Heart left ventricle (tissue), 16 donors: ENCODE results near the gene ING4. TPM values are rescaled to one million over a fixed set of nuclear protein-coding genes. Genes with fewer than 3 reads are reported as not detected.

Experiments used
- ATAC-seq, 4 donors: fragments of 200-7000 bp; cut with Tn5 transposase; one replicate each; pipeline ENCODE4 v1.9.1; 2020 to 2022; ENCODE audit warnings: moderate library complexity in 4 of 4, mild to moderate bottlenecking in 3 of 4, moderate number of reproducible peaks in 1 of 4
- DNase-seq, 5 donors: peaks; one replicate each; pipeline ENCODE4 v3.0.0-alpha.2; 2020
- H3K27ac ChIP-seq, 12 donors: fragments of 200-600 bp; sonication (generic) in 4 of 12; one replicate each; pipeline versions ENCODE4 v1.5.0 to v1.8.0; 2016 to 2022; ENCODE audit warnings: mild to moderate bottlenecking in 2 of 12
- H3K27me3 ChIP-seq, 9 donors: fragments of 200-600 bp; sonication (generic) in 2 of 9; one replicate each; pipeline versions ENCODE4 v1.5.1 to v1.8.0; 2016 to 2022; ENCODE audit warnings: mild to moderate bottlenecking in 3 of 9
- H3K36me3 ChIP-seq, 9 donors: fragments of 200-600 bp; sonication (generic) in 2 of 9; one replicate each; pipeline versions ENCODE4 v1.5.0 to v1.8.0; 2018 to 2022; ENCODE audit warnings: mild to moderate bottlenecking in 2 of 9
- H3K4me1 ChIP-seq, 12 donors: fragments of 200-600 bp; sonication (generic) in 4 of 12; one replicate each; pipeline versions ENCODE4 v1.5.0 to v1.8.0; 2016 to 2022; ENCODE audit warnings: mild to moderate bottlenecking in 3 of 12
- H3K4me3 ChIP-seq, 12 donors: fragments of 200-600 bp; sonication (generic) in 4 of 12; one replicate each; pipeline versions ENCODE4 v1.5.0 to v1.8.0; 2017 to 2022; ENCODE audit warnings: mild to moderate bottlenecking in 9 of 12, moderate library complexity in 4 of 12
- H3K9me3 ChIP-seq, 12 donors: fragments of 200-600 bp; sonication (generic) in 4 of 12; one replicate each; pipeline versions ENCODE4 v1.5.0 to v1.8.0; 2016 to 2022; ENCODE audit warnings: mild to moderate bottlenecking in 1 of 12
- CTCF ChIP-seq, 12 donors: fragments of 200-600 bp; sonication (generic) in 4 of 12; IDR thresholded peaks; one replicate each; pipeline versions ENCODE4 v1.5.0 to v1.8.0; 2018 to 2022; ENCODE audit warnings: antibody characterized with exemption in 12 of 12, mild to moderate bottlenecking in 5 of 12
- POLR2A ChIP-seq, 2 donors: fragments of 450-650 bp; IDR thresholded peaks; one replicate each; pipeline ENCODE4 v1.6.1; 2017; ENCODE audit warnings: antibody characterized with exemption in 2 of 2, mild to moderate bottlenecking in 2 of 2, moderate library complexity in 2 of 2
- WGBS, 4 donors: extraction: QIAGEN DNeasy Blood & Tissue Kit in 2 of 4; methylation state at CpG; one replicate each; pipeline versions ENCODE4 v1.1.5 to v1.1.7; 2013 to 2018; 5-methylcytosine and 5-hydroxymethylcytosine counted together
- intact Hi-C, 10 donors: fragments of 100-400 bp; cut with DNase I; formaldehyde crosslinking; loops; one replicate each; pipeline versions ENCODE4 v1.11.1 to v1.14.2; 2022
- polyA plus RNA-seq, 2 donors: library from polyadenylated mRNA; stranded (reverse); fragments of 200-250 nt; gene quantifications; one replicate each; pipeline ENCODE4 v1.2.3, GENCODE V29; 2013
- total RNA-seq, 9 donors: library from RNA; depleted of rRNA in 2 of 9; stranded (reverse); fragments of >200 nt in 2 of 9; fragmentation: NEBNext Ultra II Directional in 3 of 9; extraction: Animal tissue kit (Norgen Biotek cat#: 25700) in 3 of 9; gene quantifications; one replicate each; pipeline versions ENCODE4 v1.1.0 to v1.2.4, GENCODE V29; 2016 to 2023
- donor health status: ischemic (EF 13 %, LVEDD 7.1; RV severe dilation, severe dysfunction).
- donor health status: healthy with polysubstance abuse.
- donor health status: DM: no; HTN: yes; CAD: no.
- donor health status: DM: no; HTN: no; CAD: no.
- donor health status: ischemic (EF 25% LVEDD 6.9; RV normal size, moderate dysfunction).
- donor health status: ischemic (EF 25% LVEDD 5.7; RV mildly dilated, moderate dysfunction).
- donor health status: healthy.
- donor health status: DM: yes; HTN: yes; CAD: no.
- donor health status: ischemic (EF 35%, LVEDD 5.7; RV mildly dilated, moderate dysfunction).
- donor health status: nonischemic (EF 11% LVEDD 7.7; RV severe dilation, severe dysfunction).
- donor health status: DM: yes; HTN: yes; CAD: no.
- donor health status: PGD.
- donor health status: ischemic (EF 29% LVEDD 5.4; RV normal size, mild dysfunction).
- donor health status: nonischemic (EF 23%, LVEDD 6.1; RV moderate dilation, normal function).

Gene ING4
- total and polyA plus RNA-seq, 11 donors: 14.6 to 39.0 (median 23.6) TPM

GRCh38 chr12:6643569-6644256 lies 19.2 kb downstream of the ING4 start:
- DNase-seq (peak in 2 of 5 donors; percentile 23 to 39), ATAC-seq (peak in 2 of 4 donors; percentile 26 to 45)
- Histone ChIP-seq H3K27me3 (peaks cover 0 to 6% (median 0%) of the 10 kb centered on the region in 9 donors), H3K4me3 (no peak overlapping the region), H3K9me3 (peaks cover 0 to 10% (median 0%) of the 10 kb centered on the region in 12 donors), H3K36me3 (peaks cover 0 to 10% (median 8%) of the 10 kb centered on the region in 9 donors), H3K4me1 (peaks cover 0 to 66% (median 2%) of the 10 kb centered on the region in 12 donors), H3K27ac (peak overlapping the region in 2 of 12 donors; percentile 66 to 91)
- intact Hi-C loops: loop anchor here in 3 of 10 donors (2.0 to 10.0 kb wide), 3 partner anchors 25 to 79 kb away; partner anchors contain the start of gene NOP2 (in 1 of the 3)
- no peak for TF ChIP-seq POLR2A (IDR thresholded peaks at IDR 0.05)
- no peak for TF ChIP-seq CTCF (IDR thresholded peaks at IDR 0.05)
- 80 to 93% (median 85%) methylated on average over 6 of the region's 6 CpGs for WGBS, 4 donors

GRCh38 chr12:6641131-6641530 lies 21.8 kb downstream of the ING4 start:
- TF ChIP-seq POLR2A (IDR thresholded peaks at IDR 0.05) (no peak), CTCF (IDR thresholded peaks at IDR 0.05) (no peak)
- ATAC-seq: no peak
- intact Hi-C loops: loop anchor here in 1 of 10 donors (10.0 kb wide), 1 partner anchor 76 kb away; the partner anchor contains the start of gene NOP2

GRCh38 chr12:6640497-6640896 lies 22.4 kb downstream of the ING4 start:
- Histone ChIP-seq H3K36me3 (no peaks in the 10 kb centered on the region), H3K4me3 (no peak overlapping the region), H3K4me1 (peaks cover 0 to 74% (median 0%) of the 10 kb centered on the region in 12 donors), H3K27me3 (peaks cover 0 to 6% (median 0%) of the 10 kb centered on the region in 9 donors), H3K27ac (no peak overlapping the region), H3K9me3 (peaks cover 0 to 10% (median 0%) of the 10 kb centered on the region in 12 donors)
- intact Hi-C loops: loop anchor here in 1 of 10 donors (10.0 kb wide), 1 partner anchor 76 kb away; the partner anchor contains the start of gene NOP2
- WGBS, 4 donors: 79 to 94% (median 92%) methylated on average over 1 to 4 of the region's 4 CpGs
- TF ChIP-seq CTCF (IDR thresholded peaks at IDR 0.05): no peak
- TF ChIP-seq POLR2A (IDR thresholded peaks at IDR 0.05): no peak
- ATAC-seq: no peak
- no peak for DNase-seq

More at GRCh38 chr12:6641131-6641530, 21.8 kb downstream of the ING4 start:
- Histone ChIP-seq H3K36me3 (no peaks in the 10 kb centered on the region), H3K4me3 (no peak overlapping the region), H3K27me3 (peaks cover 0 to 6% (median 0%) of the 10 kb centered on the region in 9 donors), H3K27ac (no peak overlapping the region), H3K9me3 (peaks cover 0 to 10% (median 0%) of the 10 kb centered on the region in 12 donors), H3K4me1 (peaks cover 0 to 70% (median 0%) of the 10 kb centered on the region in 12 donors)
- DNase-seq: no peak
- WGBS, 4 donors: 43 to 71% (median 56%) methylated on average over 4 of the region's 4 CpGs

GRCh38 chr12:6639151-6639801 lies 23.6 kb downstream of the ING4 start:
- ATAC-seq: peak in 1 of 4 donors; percentile 8
- Histone ChIP-seq H3K4me3 (no peak overlapping the region), H3K36me3 (no peaks in the 10 kb centered on the region), H3K27me3 (peaks cover 0 to 6% (median 0%) of the 10 kb centered on the region in 9 donors), H3K27ac (peak overlapping the region in 1 of 12 donors; percentile 66), H3K9me3 (peaks cover 0 to 5% (median 0%) of the 10 kb centered on the region in 12 donors), H3K4me1 (peaks cover 0 to 68% (median 0%) of the 10 kb centered on the region in 12 donors)
- DNase-seq: no peak
- 66 to 77% (median 71%) methylated on average over 9 to 11 of the region's 11 CpGs for WGBS, 4 donors
- TF ChIP-seq CTCF (IDR thresholded peaks at IDR 0.05) (no peak), POLR2A (IDR thresholded peaks at IDR 0.05) (no peak)
- intact Hi-C loops: no loop called here
